Epithelial cell of prostate (primary cell): ENCODE measurements around the gene PCDHGA5.
"Not testable (repeated sequence)": the region's sequence is repeated elsewhere in the genome, so short reads cannot be mapped to it uniquely, and the experiment has no call there.

Source experiments
- DNase-seq: peaks from one replicate; pipeline ENCODE4 v3.0.0-alpha.2; 2011; ENCODE audit warnings: low read depth, low spot score
- H3K27ac ChIP-seq: fragments of 450-650 bp; 2 replicates; pipeline ENCODE4 v1.5.1; 2017; ENCODE audit warnings: mild to moderate bottlenecking

PCDHGA5 gene

GRCh38 chr5:141349917-141350619, 13.9 kb upstream of the PCDHGA5 start, which contains the start of gene PCDHGB1:
Gene PCDHGB1, plus strand, starts transcription at chr5:141350099. Its CDS starts 162 bp downstream, at chr5:141350261.
- H3K27ac ChIP-seq: no peak within 1 kb of the TSS
- no peak for DNase-seq

- no peak for DNase-seq
- H3K27ac ChIP-seq: no peak overlapping the region
Observed at GRCh38 chr5:141351591-141351990, 12.4 kb upstream of the PCDHGA5 start.

- DNase-seq: no peak
- no peak within 1 kb of the TSS for H3K27ac ChIP-seq
Observed at GRCh38 chr5:141354900-141355469, 9.0 kb upstream of the PCDHGA5 start, which contains the start of gene PCDHGA4. Gene PCDHGA4, plus strand, starts transcription at chr5:141355021. Its CDS starts 87 bp downstream, at chr5:141355108.

- H3K27ac ChIP-seq: no peak overlapping the region
- no peak for DNase-seq
Observed at GRCh38 chr5:141355641-141356040, 8.3 kb upstream of the PCDHGA5 start.

- DNase-seq: no peak
- H3K27ac ChIP-seq: no peak overlapping the region
Observed at GRCh38 chr5:141356133-141356532, 7.8 kb upstream of the PCDHGA5 start.

GRCh38 chr5:141356950-141357349, 7.0 kb upstream of the PCDHGA5 start:
- H3K27ac ChIP-seq: no peak overlapping the region
- no peak for DNase-seq

GRCh38 chr5:141359790-141360426, 4.1 kb upstream of the PCDHGA5 start, which contains the start of gene PCDHGB2:
Gene PCDHGB2, plus strand, starts transcription at chr5:141359994. Its CDS starts 142 bp downstream, at chr5:141360136.
- DNase-seq: no peak
- no peak within 1 kb of the TSS for H3K27ac ChIP-seq

- DNase-seq: no peak
- H3K27ac ChIP-seq: no peak overlapping the region
Observed at GRCh38 chr5:141360685-141361084, 3.3 kb upstream of the PCDHGA5 start.

- H3K27ac ChIP-seq: no peak overlapping the region
- no peak for DNase-seq
Observed at GRCh38 chr5:141362719-141363118, 1.2 kb upstream of the PCDHGA5 start.

- no peak for DNase-seq
- no peak overlapping the region for H3K27ac ChIP-seq
Observed at GRCh38 chr5:141366016-141366896, 2.3 kb downstream of the PCDHGA5 start.

- DNase-seq: no peak
- no peak within 1 kb of the TSS for H3K27ac ChIP-seq
Observed at GRCh38 chr5:141369994-141370848, 6.3 kb downstream of the PCDHGA5 start, which contains the start of gene PCDHGB3. Gene PCDHGB3, plus strand, starts transcription at chr5:141370242. Its CDS starts 153 bp downstream, at chr5:141370395.

GRCh38 chr5:141371572-141372475, 7.9 kb downstream of the PCDHGA5 start:
- no peak for DNase-seq
- H3K27ac ChIP-seq: no peak overlapping the region

- no peak for DNase-seq
Observed at GRCh38 chr5:141373673-141374317, 9.8 kb downstream of the PCDHGA5 start, which contains the start of gene PCDHGA6. Gene PCDHGA6, plus strand, starts transcription at chr5:141373891. Its CDS starts 193 bp downstream, at chr5:141374084.

GRCh38 chr5:141374627-141375026, 10.7 kb downstream of the PCDHGA5 start:
- H3K27ac ChIP-seq: no peak overlapping the region
- no peak for DNase-seq

More at GRCh38 chr5:141373673-141374317, 9.8 kb downstream of the PCDHGA5 start, which contains the start of gene PCDHGA6:
- H3K27ac ChIP-seq: no peak within 1 kb of the TSS

- DNase-seq, H3K27ac ChIP-seq: not testable (repeated sequence)
Observed at GRCh38 chr5:141375444-141376155, 11.6 kb downstream of the PCDHGA5 start.

- DNase-seq: no peak
- no peak within 1 kb of the TSS for H3K27ac ChIP-seq
Observed at GRCh38 chr5:141382469-141383294, 18.7 kb downstream of the PCDHGA5 start, which contains the start of gene PCDHGA7. Gene PCDHGA7, plus strand, starts transcription at chr5:141382742. Its CDS starts 158 bp downstream, at chr5:141382900.
